GM10266 (cell line): ENCODE results near the gene MTHFD1L.

Experiments used
- DNase-seq: peaks from one replicate; pipeline ENCODE4 v3.0.0; 2012; ENCODE audit errors: extremely low spot score
- CTCF ChIP-seq: IDR thresholded peaks from 2 replicates; pipeline ENCODE4 v1.5.1; 2012; ENCODE audit warnings: mild to moderate bottlenecking, low read depth; ENCODE audit not compliant: control insufficient read depth, insufficient read depth; ENCODE audit errors: missing control alignments

The MTHFD1L gene

GRCh38 chr6:150902142-150902776 lies 36.8 kb downstream of the MTHFD1L start:
- no peak for TF ChIP-seq CTCF
- DNase-seq: no peak

- peak; percentile 31 for TF ChIP-seq CTCF
- DNase-seq: no peak
Measured at GRCh38 chr6:150905769-150906168, 40.3 kb downstream of the MTHFD1L start.

- no peak for TF ChIP-seq CTCF
- no peak for DNase-seq
Measured at GRCh38 chr6:150906641-150907326, 41.3 kb downstream of the MTHFD1L start.

- TF ChIP-seq CTCF: no peak
- no peak for DNase-seq
Measured at GRCh38 chr6:150907383-150907782, 41.9 kb downstream of the MTHFD1L start.

- DNase-seq: no peak
- TF ChIP-seq CTCF: no peak
Measured at GRCh38 chr6:150908901-150909300, 43.4 kb downstream of the MTHFD1L start.

GRCh38 chr6:150910561-150910960 lies 45.1 kb downstream of the MTHFD1L start:
- no peak for TF ChIP-seq CTCF
- DNase-seq: no peak

- no peak for TF ChIP-seq CTCF
Measured at GRCh38 chr6:150914372-150914771, 48.9 kb downstream of the MTHFD1L start.

More at GRCh38 chr6:150914372-150914771, 48.9 kb downstream of the MTHFD1L start:
- no peak for DNase-seq
